GM12878 (cell line): ENCODE results near the gene ZNF200. TPM values are rescaled to one million over a fixed set of nuclear protein-coding genes. Genes with fewer than 3 reads are reported as not detected.

ENCODE experiments used
- CUX1 ChIP-seq: IDR thresholded peaks from 2 replicates; pipeline ENCODE4 v1.6.1; 2012; ENCODE audit warnings: improper control_type of control experiment, low read depth, low read length; ENCODE audit not compliant: insufficient replicate concordance
- EED ChIP-seq: sonication (generic); IDR thresholded peaks from 2 replicates; pipeline ENCODE4 v1.6.1; 2016; ENCODE audit warnings: antibody characterized with exemption, low read depth
- ETV6 ChIP-seq, 2 experiments: fragments of 450-650 bp in 1 of 2; IDR thresholded peaks in 1 of 2; conservative IDR thresholded peaks in 1 of 2; 2 replicates each; pipeline ENCODE4 v1.6.1; 2014; ENCODE audit warnings: antibody characterized with exemption in 1 of 2, borderline replicate concordance in 1 of 2, low read depth in 1 of 2, mild to moderate bottlenecking in 1 of 2, moderate library complexity in 1 of 2
- EZH2 ChIP-seq: IDR thresholded peaks from 2 replicates; pipeline ENCODE4 v1.6.1; 2012; ENCODE audit warnings: low read depth, mild to moderate bottlenecking, control low read depth, inconsistent platforms, low read length, borderline replicate concordance; ENCODE audit not compliant: control insufficient read depth
- HDAC2 ChIP-seq: fragments of 200-600 bp; sonication (generic); IDR thresholded peaks from 2 replicates; pipeline ENCODE4 v1.6.1; 2017
- HDAC6 ChIP-seq: fragments of 200-600 bp; sonication (generic); IDR thresholded peaks from one replicate; pipeline ENCODE4 v1.8.0; 2017; ENCODE audit warnings: antibody characterized with exemption; ENCODE audit not compliant: unreplicated experiment
- IKZF2 ChIP-seq, 2 experiments: fragments of 450-650 bp; IDR thresholded peaks; 2 replicates each; pipeline ENCODE4 v1.6.1; 2017; ENCODE audit warnings: mild to moderate bottlenecking in 2 of 2, moderate library complexity in 2 of 2
- SKIL ChIP-seq: fragments of 450-650 bp; IDR thresholded peaks from 2 replicates; pipeline ENCODE4 v1.6.1; 2017; ENCODE audit warnings: mild to moderate bottlenecking, low read depth, inconsistent platforms; ENCODE audit not compliant: poor library complexity, severe bottlenecking
- TARDBP ChIP-seq: IDR thresholded peaks from 2 replicates; pipeline ENCODE4 v1.6.1; 2016; ENCODE audit warnings: borderline replicate concordance
- TCF3 ChIP-seq: IDR thresholded peaks from 2 replicates; pipeline ENCODE4 v1.6.1; 2012; ENCODE audit warnings: low read depth, mild to moderate bottlenecking, low read length, borderline replicate concordance; ENCODE audit not compliant: insufficient read depth
- WRNIP1 ChIP-seq: IDR thresholded peaks from 2 replicates; pipeline ENCODE4 v1.6.1; 2011; ENCODE audit warnings: low read depth, low read length, improper control_type of control experiment, borderline replicate concordance
- ZBTB11 ChIP-seq: fragments of 450-650 bp; formaldehyde crosslinking; IDR thresholded peaks from 2 replicates; pipeline ENCODE4 v1.5.0; 2022; ENCODE audit warnings: mild to moderate bottlenecking, missing genetic modification characterization
- ZNF217 ChIP-seq: fragments of 450-650 bp; IDR thresholded peaks from 2 replicates; pipeline ENCODE4 v1.6.1; 2017; ENCODE audit warnings: antibody characterized with exemption, mild to moderate bottlenecking
- polyA plus RNA-seq, 11 experiments: library from polyadenylated mRNA; depleted of rRNA in 4 of 11; unstranded in 6 of 11; stranded (reverse) in 5 of 11; fragments of >200 nt; fragmentation: Nextera tagmentation in 4 of 11; fragmentation: Illumina TruSeq in 1 of 11; extraction: Ambion mirVana in 4 of 11; extraction: Trizol in 1 of 11; gene quantifications; 1 replicate in 1 of 11; 2 replicates in 10 of 11; pipeline versions ENCODE4 v1.2.1 to v1.2.3, GENCODE V29; 2011 to 2016; ENCODE audit warnings: inconsistent platforms in 2 of 11, missing spikeins in 2 of 11, low read depth in 1 of 11
- total RNA-seq, 4 experiments: library from RNA; depleted of rRNA in 3 of 4; stranded (reverse); fragments of >200 nt in 3 of 4; fragmentation: Illumina TruSeq in 1 of 4; extraction: Trizol in 1 of 4; gene quantifications; 2 replicates each; pipeline versions ENCODE4 v1.2.1 to v1.2.3, GENCODE V29; 2013 to 2021

ZNF200 gene
- total and polyA plus RNA-seq, 10 of the 15 experiments (the other 5 are each of a cell fraction or from before 2014, with no cell fraction given): 4.0 to 13.9 (median 9.6) TPM

- no peak for TF ChIP-seq CUX1
- TF ChIP-seq HDAC2: no peak
- no peak for TF ChIP-seq ZBTB11 (CRISPR knock-in tag)
- 0 out of 2 replicates have a peak, but pooled peaks have one; percentile 16 for TF ChIP-seq TARDBP
- no peak for TF ChIP-seq HDAC6
- no peak for TF ChIP-seq SKIL
- TF ChIP-seq ETV6 (conservative IDR thresholded peaks at IDR 0.05 in 1 of 2, IDR thresholded peaks at IDR 0.05 in 1 of 2; ENCODE audit: borderline replicate concordance in 1 of 2, low read depth in 1 of 2): 0 out of 4 replicates have a peak, but pooled peaks of 1 of the 2 experiments have one; percentile 27
- 0 out of 2 replicates have a peak, but pooled peaks have one; percentile 27 for TF ChIP-seq ZNF217
- no peak for TF ChIP-seq TCF3
- no peak for TF ChIP-seq EED
- no peak for TF ChIP-seq WRNIP1
- TF ChIP-seq EZH2: no peak
- peak; percentile 57 to 71; a peak in 3 of 4 replicates for TF ChIP-seq IKZF2 (IDR thresholded peaks at IDR 0.05)
Observed at GRCh38 chr16:3264137-3265036, 29.4 kb upstream of the ZNF200 start (continued).
